Activated naive CD4-positive, alpha-beta T cell treated with anti-CD3 and anti-CD28 coated beads, Interleukin-2, amount 50 U/mL, for 72 hours (primary cell): ENCODE data around the gene PTPRG. TPM values are rescaled to one million over a fixed set of nuclear protein-coding genes. Genes with fewer than 3 reads are reported as not detected.

Experiments
- ATAC-seq, 2 donors: fragments of 150-1000 bp; cut with Tn5 transposase; 2 replicates each; pipeline ENCODE4 v1.10.0; 2021; ENCODE audit warnings: mild to moderate bottlenecking in 2 of 2, moderate library complexity in 2 of 2
- DNase-seq, 2 donors: peaks; one replicate each; pipeline ENCODE4 v3.0.0; 2021 to 2022; ENCODE audit warnings: low spot score in 2 of 2
- H3K27ac Mint-ChIP-seq, 2 donors: one replicate each; pipeline ENCODE4 v1.8.0; 2022; ENCODE audit warnings: mild to moderate bottlenecking in 2 of 2, mixed read lengths in 2 of 2
- H3K36me3 Mint-ChIP-seq, 2 donors: one replicate each; pipeline ENCODE4 v1.8.0; 2022; ENCODE audit warnings: mixed read lengths in 2 of 2
- H3K9me3 Mint-ChIP-seq, 2 donors: one replicate each; pipeline ENCODE4 v1.8.0; 2022; ENCODE audit warnings: mixed read lengths in 2 of 2
- total RNA-seq, 2 donors: library from RNA; stranded (reverse); gene quantifications; one replicate each; pipeline ENCODE4 v1.2.3, GENCODE V29; 2022

Gene PTPRG
- total RNA-seq, 2 donors from 2014 or later, result 0.11 to 0.45 TPM

- DNase-seq (no peak), ATAC-seq (no peak)
- no peaks in the 10 kb centered on the region for H3K9me3 Mint-ChIP-seq
- no peak overlapping the region for H3K27ac Mint-ChIP-seq
- no peaks in the 10 kb centered on the region for H3K36me3 Mint-ChIP-seq
These were observed 358.0 kb downstream of the PTPRG start for GRCh38 chr3:61919371-61919770.

GRCh38 chr3:61922118-61922517, 360.7 kb downstream of the PTPRG start:
- Mint-ChIP-seq H3K9me3 (peaks cover 0 to 6% of the 10 kb centered on the region in 2 donors), H3K36me3 (no peaks in the 10 kb centered on the region), H3K27ac (no peak overlapping the region)
- no peak for ATAC-seq
- no peak for DNase-seq

GRCh38 chr3:61924090-61924735, 362.8 kb downstream of the PTPRG start:
- ATAC-seq (no peak), DNase-seq (no peak)
- H3K36me3 Mint-ChIP-seq, result no peaks in the 10 kb centered on the region
- peaks cover 0 to 6% of the 10 kb centered on the region in 2 donors for H3K9me3 Mint-ChIP-seq
- no peak overlapping the region for H3K27ac Mint-ChIP-seq

- Mint-ChIP-seq H3K27ac (no peak overlapping the region), H3K9me3 (peaks cover 0 to 6% of the 10 kb centered on the region in 2 donors), H3K36me3 (no peaks in the 10 kb centered on the region)
- DNase-seq (no peak), ATAC-seq (no peak)
These were observed 363.6 kb downstream of the PTPRG start for GRCh38 chr3:61924991-61925390.

GRCh38 chr3:61925721-61926120, 364.4 kb downstream of the PTPRG start:
- no peak overlapping the region for H3K27ac Mint-ChIP-seq
- ATAC-seq, result no peak
- peaks cover 0 to 6% of the 10 kb centered on the region in 2 donors for H3K9me3 Mint-ChIP-seq
- H3K36me3 Mint-ChIP-seq, result no peaks in the 10 kb centered on the region
- no peak for DNase-seq

GRCh38 chr3:61926923-61927322, 365.6 kb downstream of the PTPRG start:
- ATAC-seq, result no peak
- DNase-seq, result no peak
- no peak overlapping the region for H3K27ac Mint-ChIP-seq
- H3K36me3 Mint-ChIP-seq, result no peaks in the 10 kb centered on the region
- H3K9me3 Mint-ChIP-seq, result peaks cover 4 to 6% of the 10 kb centered on the region in 2 donors

GRCh38 chr3:61927332-61927731, 366.0 kb downstream of the PTPRG start:
- Mint-ChIP-seq H3K36me3 (no peaks in the 10 kb centered on the region), H3K9me3 (peaks cover 4 to 6% of the 10 kb centered on the region in 2 donors), H3K27ac (no peak overlapping the region)
- no peak for ATAC-seq
- no peak for DNase-seq

- Mint-ChIP-seq H3K27ac (no peak overlapping the region), H3K9me3 (peaks cover 4 to 6% of the 10 kb centered on the region in 2 donors), H3K36me3 (no peaks in the 10 kb centered on the region)
- DNase-seq (no peak), ATAC-seq (no peak)
These were observed 366.7 kb downstream of the PTPRG start for GRCh38 chr3:61928039-61928438.

- Mint-ChIP-seq H3K27ac (no peak overlapping the region), H3K36me3 (no peaks in the 10 kb centered on the region), H3K9me3 (peaks cover 4 to 6% of the 10 kb centered on the region in 2 donors)
- DNase-seq (no peak), ATAC-seq (no peak)
These were observed 367.5 kb downstream of the PTPRG start for GRCh38 chr3:61928776-61929314.

- DNase-seq, result no peak
- Mint-ChIP-seq H3K36me3 (no peaks in the 10 kb centered on the region), H3K9me3 (peaks cover 4 to 6% of the 10 kb centered on the region in 2 donors), H3K27ac (no peak overlapping the region)
- ATAC-seq, result no peak
These were observed 368.2 kb downstream of the PTPRG start for GRCh38 chr3:61929617-61930016.

- H3K27ac Mint-ChIP-seq, result no peak overlapping the region
- H3K9me3 Mint-ChIP-seq, result peaks cover 5 to 8% of the 10 kb centered on the region in 2 donors
- H3K36me3 Mint-ChIP-seq, result peaks cover 0 to 5% of the 10 kb centered on the region in 2 donors
- ATAC-seq (no peak), DNase-seq (no peak)
These were observed 371.1 kb downstream of the PTPRG start for GRCh38 chr3:61932499-61932898.

GRCh38 chr3:61933798-61934504, 372.6 kb downstream of the PTPRG start:
- no peak for ATAC-seq
- no peak for DNase-seq
- Mint-ChIP-seq H3K36me3 (peaks cover 0 to 5% of the 10 kb centered on the region in 2 donors), H3K9me3 (peaks cover 5 to 8% of the 10 kb centered on the region in 2 donors), H3K27ac (no peak overlapping the region)

- no peak for ATAC-seq
- peaks cover 5 to 8% of the 10 kb centered on the region in 2 donors for H3K9me3 Mint-ChIP-seq
- DNase-seq, result no peak
- H3K27ac Mint-ChIP-seq, result no peak overlapping the region
- peaks cover 0 to 5% of the 10 kb centered on the region in 2 donors for H3K36me3 Mint-ChIP-seq
These were observed 373.1 kb downstream of the PTPRG start for GRCh38 chr3:61934505-61934871.

GRCh38 chr3:61935814-61936213, 374.4 kb downstream of the PTPRG start:
- DNase-seq (no peak), ATAC-seq (no peak)
- Mint-ChIP-seq H3K36me3 (peaks cover 0 to 5% of the 10 kb centered on the region in 2 donors), H3K27ac (no peak overlapping the region), H3K9me3 (peaks cover 5 to 8% of the 10 kb centered on the region in 2 donors)

GRCh38 chr3:61936344-61936937, 375.1 kb downstream of the PTPRG start:
- Mint-ChIP-seq H3K9me3 (peaks cover 5% of the 10 kb centered on the region in 2 donors), H3K36me3 (peaks cover 0 to 5% of the 10 kb centered on the region in 2 donors), H3K27ac (no peak overlapping the region)
- ATAC-seq (no peak), DNase-seq (peak in 1 of 2 donors; percentile 35)

GRCh38 chr3:61937477-61937876, 376.1 kb downstream of the PTPRG start:
- Mint-ChIP-seq H3K9me3 (peaks cover 5% of the 10 kb centered on the region in 2 donors), H3K36me3 (peaks cover 0 to 5% of the 10 kb centered on the region in 2 donors), H3K27ac (no peak overlapping the region)
- ATAC-seq, result no peak
- DNase-seq, result no peak

GRCh38 chr3:61938878-61939549, 377.6 kb downstream of the PTPRG start:
- Mint-ChIP-seq H3K9me3 (peaks cover 5% of the 10 kb centered on the region in 2 donors), H3K36me3 (peaks cover 0 to 5% of the 10 kb centered on the region in 2 donors), H3K27ac (no peak overlapping the region)
- no peak for ATAC-seq
- no peak for DNase-seq
